ENCODE measurements around the gene SLK.

DNA sequence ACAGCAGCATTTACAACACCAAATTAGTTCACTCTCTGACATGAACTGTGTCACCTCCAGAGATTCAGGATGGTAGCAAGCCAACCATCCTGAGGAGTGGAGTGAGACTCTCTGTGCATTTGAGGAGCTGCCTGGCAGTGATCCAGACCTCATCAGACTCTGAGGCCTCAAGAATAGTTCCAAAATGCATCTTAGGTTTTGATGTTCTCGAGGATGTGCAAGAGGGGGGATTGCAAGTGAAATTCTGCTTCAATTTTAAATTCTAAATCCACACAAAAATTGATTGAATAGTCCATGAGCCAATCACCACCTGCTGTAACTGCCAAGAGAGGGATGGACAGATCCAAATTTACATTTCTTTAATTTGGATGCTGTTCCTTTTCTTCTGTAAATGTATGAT, 49.7 kb downstream of the SLK start:
- TF ChIP-seq EZH2 (IDR thresholded peaks at IDR 0.05; ENCODE audit: insufficient read depth, poor library complexity, severe bottlenecking) (no peak), EZH2phosphoT487 (IDR thresholded peaks at IDR 0.05; ENCODE audit: insufficient read depth, low read depth) (no peak)

All from GM23248 (cell line).